Pons (tissue), 1 donor: Measurements from ENCODE around the gene PCYT2.

Experiments used
- DNase-seq: peaks from one replicate; pipeline ENCODE4 v3.0.0-alpha.2; 2016; ENCODE audit warnings: low spot score

The PCYT2 gene

GRCh38 chr17:81942167-81942553 lies 31.0 kb upstream of the PCYT2 start:
- DNase-seq: no peak

DNA sequence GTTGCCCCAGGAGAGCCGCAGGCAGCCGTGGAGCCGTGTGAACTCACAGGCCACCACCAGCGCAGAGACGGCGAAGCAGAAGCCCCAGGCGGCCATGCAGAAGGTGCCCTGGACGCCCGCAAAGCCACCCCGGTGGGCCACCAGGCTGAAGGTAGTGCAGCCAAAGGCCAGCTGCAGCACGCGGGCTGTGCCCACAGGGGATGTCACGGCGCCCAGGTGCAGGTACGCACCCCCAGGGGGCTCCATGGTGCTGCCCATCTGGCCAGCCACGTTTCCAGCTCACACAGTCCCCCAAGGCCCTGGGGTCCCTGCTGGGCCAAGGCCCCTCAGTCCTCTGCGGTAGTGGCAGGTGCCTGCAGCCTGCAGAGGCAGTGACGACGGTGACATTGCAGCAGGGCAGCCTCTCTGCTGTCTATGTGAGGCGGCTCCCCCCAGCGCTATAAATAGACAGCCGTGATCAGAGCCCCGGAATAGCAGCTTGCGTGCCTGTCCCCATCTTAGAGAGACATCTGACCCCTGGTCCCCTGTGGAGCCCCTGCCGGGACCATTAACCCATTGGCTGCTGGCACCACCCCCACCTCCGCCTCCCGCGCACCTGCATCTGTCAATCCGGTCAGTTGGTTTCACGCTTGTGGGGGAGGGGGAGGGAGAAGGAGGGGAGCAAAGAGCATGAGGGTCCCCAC lies 30.4 kb upstream of the PCYT2 start:
- DNase-seq: no peak

GRCh38 chr17:81940538-81941483 lies 29.6 kb upstream of the PCYT2 start:
- no peak for DNase-seq

DNA sequence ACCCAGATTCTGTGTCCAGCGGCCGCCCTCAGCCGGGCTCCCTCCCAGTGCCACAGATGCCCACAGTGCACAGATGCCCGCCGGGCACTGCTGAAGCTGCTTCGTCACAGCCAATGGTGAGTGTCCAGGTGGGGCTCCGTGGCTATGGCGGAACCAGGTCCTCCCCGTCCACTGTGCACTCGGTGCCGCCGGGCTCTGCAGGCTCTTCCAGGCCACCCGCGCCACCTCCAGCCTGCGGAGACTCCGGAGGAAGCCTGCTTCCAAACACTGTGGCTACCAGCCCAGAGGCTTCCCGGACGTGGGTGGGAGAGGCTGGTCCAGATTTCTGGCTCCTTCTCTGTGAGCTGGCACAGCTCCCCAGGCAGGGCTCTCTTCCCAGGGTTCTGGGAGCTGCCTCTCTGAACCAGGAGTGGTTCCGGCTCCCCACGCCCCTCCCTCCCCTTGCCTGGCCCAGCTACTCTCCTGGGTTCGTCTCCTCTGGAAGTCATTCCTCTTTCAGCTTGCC lies 28.7 kb upstream of the PCYT2 start:
- DNase-seq: peak; percentile 46

DNA sequence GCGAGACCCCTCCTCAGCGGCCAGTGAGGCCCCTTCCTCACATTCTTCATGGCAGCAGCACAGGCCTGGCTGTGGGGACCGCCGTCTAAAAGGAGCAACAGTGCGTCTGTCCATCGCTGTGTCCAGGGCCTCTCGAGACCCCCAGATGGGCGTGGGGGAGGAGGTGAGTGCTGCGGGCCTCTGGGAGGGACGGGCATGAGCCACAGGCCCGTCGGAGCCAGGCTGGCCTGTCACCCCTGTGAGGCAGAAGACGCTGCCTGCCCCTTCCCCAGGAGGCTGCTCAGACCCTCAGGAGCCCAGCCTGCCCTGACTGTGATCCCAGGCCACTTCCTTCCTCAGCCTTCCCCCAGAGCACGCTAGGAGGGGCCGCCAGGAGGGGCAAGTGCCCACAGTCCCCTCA lies 28.0 kb upstream of the PCYT2 start:
- no peak for DNase-seq

DNA sequence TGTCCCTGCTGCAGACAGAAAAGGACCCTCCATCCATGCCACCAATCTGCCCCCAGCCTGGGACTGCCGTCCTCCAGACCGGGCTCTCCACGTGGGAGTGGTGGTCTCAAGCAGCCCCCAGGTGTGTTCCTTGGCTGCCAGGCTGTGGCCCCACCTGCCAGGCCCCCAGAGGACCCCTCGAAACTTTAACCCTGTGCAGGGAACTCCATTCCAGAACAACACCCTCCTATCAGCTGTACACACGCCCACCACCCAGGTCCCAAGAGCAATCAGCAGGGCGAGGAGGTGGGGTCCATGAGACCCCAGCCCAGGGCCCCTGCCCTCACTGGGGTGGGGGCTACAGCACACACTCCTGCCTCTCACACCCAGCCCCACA lies 24.5 kb upstream of the PCYT2 start:
- DNase-seq: no peak

DNA sequence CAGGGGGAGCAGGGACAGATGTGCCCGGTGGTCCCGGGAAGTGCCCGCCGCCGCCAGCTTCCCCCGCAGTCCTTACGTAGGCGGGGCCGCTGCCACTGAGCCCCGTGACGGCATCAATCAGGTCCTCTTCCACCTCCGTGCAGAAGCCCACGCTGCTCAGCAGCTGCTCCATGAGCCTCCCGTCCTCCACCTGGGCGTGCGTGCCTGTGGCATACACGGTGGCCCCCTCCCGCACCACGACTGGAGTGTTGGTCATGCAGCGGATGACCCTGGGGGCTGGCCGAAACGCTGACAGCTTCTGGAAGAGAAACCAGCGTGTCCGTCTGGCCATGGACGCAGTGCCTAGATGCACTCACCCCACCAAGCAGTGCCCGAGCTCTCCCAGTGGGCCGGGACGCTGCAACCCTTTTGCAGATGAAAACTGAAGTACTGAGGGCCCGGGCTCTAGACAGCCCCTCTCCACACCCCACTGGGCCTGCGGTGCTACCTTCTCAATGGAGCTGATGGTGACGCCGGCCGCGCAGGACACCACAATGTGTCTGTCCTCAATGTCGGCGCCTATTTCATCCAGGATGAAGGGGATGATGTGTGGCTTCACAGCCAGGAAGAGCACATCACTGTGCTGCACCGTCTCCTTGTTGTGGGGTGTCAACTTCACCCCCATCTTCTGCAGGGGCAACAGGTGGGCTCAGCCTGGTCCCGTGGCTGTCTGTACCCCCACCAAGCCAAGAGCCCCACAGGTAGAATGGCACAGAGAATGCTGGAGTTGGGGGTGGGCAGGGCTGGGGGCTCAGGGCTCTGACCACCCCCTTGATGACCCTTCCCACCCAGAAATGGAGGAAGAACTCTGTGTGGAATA lies 23.9 kb upstream of the PCYT2 start:
- no peak for DNase-seq

- no peak for DNase-seq
Observed at GRCh38 chr17:81934098-81934757, 23.0 kb upstream of the PCYT2 start.

GRCh38 chr17:81933178-81933699 lies 22.0 kb upstream of the PCYT2 start:
- no peak for DNase-seq

GRCh38 chr17:81932333-81932983 lies 21.3 kb upstream of the PCYT2 start:
- no peak for DNase-seq

DNA sequence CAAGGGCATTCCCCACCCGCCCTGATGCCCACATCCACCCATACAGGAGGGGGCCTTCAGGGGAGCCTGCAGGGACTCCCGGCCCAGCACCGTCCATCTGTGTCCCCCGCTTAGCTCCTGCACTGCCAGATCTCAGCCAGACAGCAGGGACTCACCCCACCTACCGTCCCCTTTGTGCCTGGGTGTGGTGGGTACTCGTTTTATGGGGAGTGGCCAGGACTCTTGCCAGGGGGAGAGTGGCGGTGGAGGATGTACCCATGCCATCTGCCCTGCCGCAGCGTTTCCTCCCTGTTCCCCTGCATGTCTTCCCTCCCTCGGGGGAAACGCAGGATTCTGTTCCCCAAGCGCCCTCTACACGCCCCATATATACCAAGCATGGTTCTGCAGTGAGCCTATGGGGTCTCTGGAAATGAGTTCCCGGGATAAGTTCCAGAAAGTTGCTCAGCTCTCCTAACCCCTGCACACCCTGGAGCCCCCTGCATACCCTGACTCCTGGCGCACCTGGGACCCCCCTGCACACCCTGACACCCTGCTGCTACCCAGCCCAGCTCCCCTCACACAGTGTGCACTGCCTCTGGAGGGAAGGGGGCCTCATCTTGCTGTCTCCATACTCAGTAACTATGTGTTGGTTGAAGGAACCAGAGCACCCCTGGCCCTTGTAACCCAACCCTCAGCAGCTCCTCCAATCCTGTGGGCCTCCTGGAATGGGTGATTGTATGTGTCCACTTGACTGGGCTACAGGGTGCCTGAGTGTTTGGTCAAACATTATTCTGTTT lies 20.5 kb upstream of the PCYT2 start:
- DNase-seq: no peak

- DNase-seq: no peak
Observed at GRCh38 chr17:81931189-81931556, 20.0 kb upstream of the PCYT2 start.

DNA sequence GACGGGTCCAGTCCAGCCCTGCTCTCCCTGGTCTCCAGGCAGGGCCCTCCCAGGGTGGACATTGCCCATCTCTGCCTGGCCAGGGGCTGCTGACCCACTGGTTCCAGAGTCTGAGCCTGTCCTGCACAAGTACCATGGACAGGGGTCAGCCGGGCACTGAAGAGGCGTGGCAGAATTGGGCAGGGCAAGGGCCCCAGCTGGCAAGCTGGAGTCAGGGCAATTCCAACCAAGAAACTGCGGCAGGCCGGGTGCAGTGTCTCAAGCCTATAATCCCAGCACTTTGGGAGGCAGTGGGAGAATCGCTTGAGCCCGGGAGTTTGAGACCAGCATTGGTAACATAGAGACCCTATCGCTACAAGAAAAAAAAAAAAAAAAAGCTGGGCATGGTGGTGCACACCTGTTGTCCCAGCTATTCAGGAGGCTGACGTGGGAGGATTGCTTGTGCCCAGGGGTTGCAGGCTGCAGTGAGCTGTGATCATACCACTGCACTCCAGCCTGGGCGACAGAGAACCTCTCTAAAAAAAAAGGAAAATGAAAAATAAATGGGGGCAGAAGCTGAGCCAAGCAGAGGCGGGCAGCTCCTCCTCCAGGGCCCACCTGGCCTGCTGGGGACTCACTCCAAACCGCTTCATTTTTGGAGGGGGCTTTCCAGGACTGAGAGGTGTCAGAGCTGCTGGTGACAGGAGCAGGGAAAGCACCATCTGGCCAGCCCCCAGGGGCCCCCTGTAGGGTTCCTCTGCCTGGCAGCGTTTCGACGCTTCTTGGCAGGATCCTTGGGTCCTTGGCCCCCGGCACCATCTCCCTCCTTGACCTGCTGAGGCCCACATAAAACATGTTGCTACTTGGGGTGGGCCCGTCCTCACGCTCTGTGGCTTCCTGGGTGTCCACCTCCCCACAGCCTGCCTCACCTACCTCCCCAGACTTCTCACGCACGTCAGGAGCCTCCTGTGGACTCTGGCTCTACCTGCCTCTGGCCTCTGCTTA lies 19.2 kb upstream of the PCYT2 start:
- no peak for DNase-seq

GRCh38 chr17:81929253-81930141 lies 18.3 kb upstream of the PCYT2 start:
- DNase-seq: no peak

- no peak for DNase-seq
Observed at GRCh38 chr17:81928544-81929252, 17.5 kb upstream of the PCYT2 start.

DNA sequence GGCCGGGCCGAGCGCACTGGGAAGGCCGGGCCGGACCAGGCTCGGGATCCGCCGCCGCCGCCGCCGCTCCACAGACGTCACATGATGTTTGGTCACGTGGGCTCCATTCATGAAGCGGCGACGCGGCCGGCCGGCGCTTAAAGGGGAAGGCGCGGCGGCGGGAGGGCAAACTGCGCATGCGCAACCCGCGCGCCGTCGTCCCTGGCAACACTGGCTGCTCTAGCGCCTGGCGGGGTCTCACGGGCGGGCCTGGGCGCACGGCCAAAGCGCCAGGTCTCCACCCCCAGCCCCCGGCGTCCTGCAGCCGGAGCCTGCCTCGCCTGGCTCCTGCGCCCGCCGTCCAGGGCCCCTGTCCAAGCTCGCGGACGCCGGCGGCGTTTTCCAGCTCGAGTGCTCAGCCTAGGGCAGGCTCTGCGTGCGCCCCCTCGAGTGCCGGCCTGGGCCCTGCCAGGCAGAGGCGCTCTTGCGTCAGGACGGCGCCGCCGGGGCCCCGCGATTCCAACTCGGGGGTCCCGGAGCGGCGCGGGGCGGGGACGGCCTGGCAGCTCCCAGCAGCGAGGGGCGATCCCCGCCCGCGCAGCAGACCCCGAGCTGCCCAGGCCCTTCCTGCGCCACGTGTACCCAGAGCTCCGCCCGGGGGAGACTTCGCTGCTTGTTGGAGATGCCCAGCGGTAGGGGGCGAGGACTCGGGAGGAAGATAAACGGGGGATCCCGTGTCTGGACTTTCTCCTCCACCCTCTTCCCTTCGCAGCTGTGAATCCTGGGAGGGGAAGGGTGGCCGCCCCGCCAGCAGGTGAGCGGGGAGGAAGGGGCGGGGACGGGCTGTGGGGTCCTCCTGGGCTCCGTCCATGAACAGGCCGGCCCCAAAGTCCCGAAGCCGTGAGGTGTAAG lies 16.7 kb upstream of the PCYT2 start, which contains the start of gene MAFG:
Gene MAFG, minus strand, starts transcription at position 83 of the 891 bp plus-strand sequence. CDS start 4,550 bp downstream, outside the sequence.
- peak; percentile 93 for DNase-seq
